Natural killer cell (primary cell): ENCODE results near the gene PRDM4. TPM values are rescaled to one million over a fixed set of nuclear protein-coding genes. Genes with fewer than 3 reads are reported as not detected.
A peak's percentile ranks its signal among the peaks of the same experiment; 100 is the strongest.

Experiments
- ATAC-seq, 3 donors: fragments of 150-1000 bp in 2 of 3; fragments of 200-7000 bp in 1 of 3; cut with Tn5 transposase; 1 replicate in 1 of 3; 2 replicates in 2 of 3; pipeline ENCODE4 v1.10.0; 2021; ENCODE audit warnings: mild to moderate bottlenecking in 2 of 3, moderate library complexity in 2 of 3
- DNase-seq, 2 donors: peaks; one replicate each; pipeline versions ENCODE4 v3.0.0 to v3.0.0-alpha.2; 2013 to 2021; ENCODE audit warnings: mixed read lengths in 1 of 2
- H3K27ac ChIP-seq: one replicate; pipeline ENCODE4 v1.5.1; 2013; ENCODE audit warnings: mild to moderate bottlenecking, low read length
- H3K27me3 ChIP-seq: one replicate; pipeline ENCODE4 v1.6.1; 2013; ENCODE audit warnings: low read length; ENCODE audit not compliant: control insufficient read depth, insufficient read depth
- H3K36me3 ChIP-seq: one replicate; pipeline ENCODE4 v1.6.1; 2013; ENCODE audit warnings: low read length; ENCODE audit not compliant: control insufficient read depth, insufficient read depth
- H3K4me1 ChIP-seq: one replicate; pipeline ENCODE4 v1.6.1; 2013; ENCODE audit warnings: low read length; ENCODE audit not compliant: control insufficient read depth, insufficient read depth
- H3K4me3 ChIP-seq: one replicate; pipeline ENCODE4 v1.5.1; 2013; ENCODE audit warnings: low read length
- H3K9me3 ChIP-seq: one replicate; pipeline ENCODE4 v1.6.1; 2013; ENCODE audit warnings: low read length; ENCODE audit not compliant: control insufficient read depth, insufficient read depth
- H3K27ac Mint-ChIP-seq, 2 donors: one replicate each; pipeline ENCODE4 v1.8.0; 2022; ENCODE audit warnings: mild to moderate bottlenecking in 2 of 2, mixed read lengths in 2 of 2, moderate library complexity in 1 of 2
- H3K27me3 Mint-ChIP-seq, 2 donors: one replicate each; pipeline ENCODE4 v1.8.0; 2022; ENCODE audit warnings: low read depth in 2 of 2, mixed read lengths in 2 of 2
- H3K36me3 Mint-ChIP-seq: one replicate; pipeline ENCODE4 v1.8.0; 2022; ENCODE audit warnings: mixed read lengths
- H3K4me1 Mint-ChIP-seq, 2 donors: one replicate each; pipeline ENCODE4 v1.8.0; 2022; ENCODE audit warnings: mixed read lengths in 2 of 2
- H3K4me3 Mint-ChIP-seq: one replicate; pipeline ENCODE4 v1.8.0; 2022; ENCODE audit warnings: mild to moderate bottlenecking, moderate library complexity, mixed read lengths
- H3K9me3 Mint-ChIP-seq, 2 donors: one replicate each; pipeline ENCODE4 v1.8.0; 2022; ENCODE audit warnings: mixed read lengths in 2 of 2
- WGBS: methylation state at CpG from one replicate; pipeline ENCODE4 v1.1.7; 2013; ENCODE audit warnings: missing lambda C conversion rate; ENCODE audit not compliant: insufficient coverage; 5-methylcytosine and 5-hydroxymethylcytosine counted together
- intact Hi-C: fragments of 100-400 bp; cut with micrococcal nuclease; formaldehyde crosslinking; loops from one replicate; pipeline ENCODE4 v1.14.2; 2022
- total RNA-seq, 4 donors: library from RNA; stranded (reverse); fragments of 120-200 nt in 1 of 4; gene quantifications; one replicate each; pipeline versions ENCODE4 v1.2.3 to v1.2.4, GENCODE V29; 2013 to 2022
- TF ChIP-seq, protein P1 (sequence below): fragments of 200-600 bp; IDR thresholded peaks from one replicate; pipeline ENCODE4 v1.8.0; 2022; ENCODE audit warnings: antibody characterized with exemption

The PRDM4 gene
- total RNA-seq, 3 donors from 2014 or later (not counting 1 experiment from before 2014, with no cell fraction given): 37.0 to 49.5 (median 40.5) TPM

DNA sequence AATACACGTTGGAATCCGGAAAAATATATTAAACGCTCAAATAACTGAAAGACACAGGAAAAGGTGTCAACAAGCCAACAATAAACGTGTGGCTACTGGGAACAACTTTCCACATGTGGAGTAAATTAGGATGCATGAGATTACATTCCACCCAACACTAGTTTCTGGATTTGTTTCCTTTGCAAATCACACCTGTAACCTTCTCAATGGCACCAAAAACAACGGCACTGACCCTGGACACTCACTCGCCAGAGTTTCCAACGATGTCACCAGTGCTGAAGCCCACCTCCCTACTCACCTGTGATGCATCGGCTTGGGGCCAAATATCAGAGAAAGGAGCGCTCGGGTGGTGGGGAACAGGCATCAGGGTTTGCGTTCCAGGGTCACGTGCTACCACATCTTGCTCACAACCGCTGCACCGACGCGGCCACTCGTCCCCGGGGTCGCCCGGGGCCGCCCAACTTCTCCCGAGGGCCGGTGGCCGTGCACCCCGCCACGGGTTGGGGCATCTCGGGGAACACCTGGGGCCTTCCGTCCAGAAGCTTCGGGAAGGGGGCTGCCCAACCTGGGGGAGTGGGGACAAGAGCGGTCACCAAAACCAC is 629 bp downstream of the PRDM4 start:
- Mint-ChIP-seq H3K4me3 (peak overlapping the region; percentile 89), H3K36me3 (no peaks in the 10 kb centered on the region), H3K27me3 (no peaks in the 10 kb centered on the region), H3K4me1 (peaks cover 29 to 32% of the 10 kb centered on the region in 2 donors), H3K27ac (peak overlapping the region; percentile 86 to 90), H3K9me3 (no peaks in the 10 kb centered on the region)
- 2% methylated on average over 30 of the region's 30 CpGs for WGBS
- Histone ChIP-seq H3K27ac (peak overlapping the region; percentile 54), H3K36me3 (peaks cover 23% of the 10 kb centered on the region), H3K27me3 (no peaks in the 10 kb centered on the region), H3K4me3 (peak overlapping the region; percentile 72), H3K9me3 (no peaks in the 10 kb centered on the region), H3K4me1 (peaks cover 15% of the 10 kb centered on the region)
- DNase-seq (peak; percentile 39 to 60), ATAC-seq (peak; percentile 2 to 9 (median 5))
- intact Hi-C loops: loop anchor here (2.0 kb wide), 1 partner anchor 754 kb away; the partner anchor contains the start of gene FICD
- TF ChIP-seq, protein P1, sequence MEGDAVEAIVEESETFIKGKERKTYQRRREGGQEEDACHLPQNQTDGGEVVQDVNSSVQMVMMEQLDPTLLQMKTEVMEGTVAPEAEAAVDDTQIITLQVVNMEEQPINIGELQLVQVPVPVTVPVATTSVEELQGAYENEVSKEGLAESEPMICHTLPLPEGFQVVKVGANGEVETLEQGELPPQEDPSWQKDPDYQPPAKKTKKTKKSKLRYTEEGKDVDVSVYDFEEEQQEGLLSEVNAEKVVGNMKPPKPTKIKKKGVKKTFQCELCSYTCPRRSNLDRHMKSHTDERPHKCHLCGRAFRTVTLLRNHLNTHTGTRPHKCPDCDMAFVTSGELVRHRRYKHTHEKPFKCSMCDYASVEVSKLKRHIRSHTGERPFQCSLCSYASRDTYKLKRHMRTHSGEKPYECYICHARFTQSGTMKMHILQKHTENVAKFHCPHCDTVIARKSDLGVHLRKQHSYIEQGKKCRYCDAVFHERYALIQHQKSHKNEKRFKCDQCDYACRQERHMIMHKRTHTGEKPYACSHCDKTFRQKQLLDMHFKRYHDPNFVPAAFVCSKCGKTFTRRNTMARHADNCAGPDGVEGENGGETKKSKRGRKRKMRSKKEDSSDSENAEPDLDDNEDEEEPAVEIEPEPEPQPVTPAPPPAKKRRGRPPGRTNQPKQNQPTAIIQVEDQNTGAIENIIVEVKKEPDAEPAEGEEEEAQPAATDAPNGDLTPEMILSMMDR: no peak

DNA sequence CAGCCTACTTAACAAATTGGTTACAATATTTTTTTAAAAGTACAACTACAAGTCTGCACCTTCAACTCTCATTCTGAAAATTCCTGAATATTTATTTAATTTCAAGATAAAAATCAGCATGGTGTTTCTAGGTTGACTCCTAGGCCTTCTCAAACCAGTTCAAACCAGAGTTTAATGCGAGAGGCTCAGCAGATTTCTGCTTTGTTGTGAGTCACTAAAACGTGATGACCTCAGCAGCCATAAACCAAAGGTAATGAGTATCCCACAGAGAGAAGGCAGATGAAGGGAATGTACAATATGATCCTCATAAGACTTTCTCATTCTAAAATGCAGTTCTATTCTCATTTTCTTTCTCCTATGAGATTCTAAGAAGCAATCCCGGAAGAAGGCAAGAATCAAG is 1.5 kb downstream of the PRDM4 start:
- WGBS: 67% methylated on average over 1 of the region's 3 CpGs
- Mint-ChIP-seq H3K27ac (peak overlapping the region; percentile 86 to 90), H3K4me3 (peak overlapping the region; percentile 89)

DNA sequence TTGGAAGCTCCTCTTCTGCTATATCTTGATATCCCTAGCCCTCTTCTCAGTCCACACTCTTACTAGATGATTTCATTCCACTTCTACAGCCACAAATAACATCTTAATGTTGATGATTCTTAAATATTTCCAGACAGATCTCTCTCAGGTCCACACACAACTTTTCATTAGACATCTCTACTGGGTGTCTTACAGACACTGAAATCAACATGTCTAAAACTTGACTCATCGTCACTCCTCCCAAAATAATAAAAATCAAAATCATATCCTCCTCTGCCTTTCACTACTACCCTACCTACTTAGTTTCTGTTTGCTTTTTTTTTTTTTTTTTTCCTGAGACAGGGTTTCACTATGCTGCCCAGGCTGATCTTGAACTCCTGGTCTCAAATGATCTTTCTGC is 11.9 kb downstream of the PRDM4 start:
- H3K4me1 ChIP-seq: no peaks in the 10 kb centered on the region
- DNase-seq (no peak), ATAC-seq (no peak)
- Mint-ChIP-seq H3K4me1 (no peaks in the 10 kb centered on the region), H3K27me3 (no peaks in the 10 kb centered on the region), H3K4me3 (no peak overlapping the region), H3K36me3 (peaks cover 16% of the 10 kb centered on the region), H3K9me3 (no peaks in the 10 kb centered on the region), H3K27ac (no peak overlapping the region)
- no peak overlapping the region for H3K27ac ChIP-seq
- TF ChIP-seq, protein P1: no peak
- no peaks in the 10 kb centered on the region for H3K9me3 ChIP-seq
- H3K36me3 ChIP-seq: peaks cover 75% of the 10 kb centered on the region
- WGBS: 100% methylated on average over 1 of the region's 1 CpG
- intact Hi-C loops: no loop called here
- no peaks in the 10 kb centered on the region for H3K27me3 ChIP-seq
- no peak overlapping the region for H3K4me3 ChIP-seq

More for the DNA sequence above, 1.5 kb downstream of the PRDM4 start:
- Histone ChIP-seq H3K4me3 (no peak overlapping the region), H3K27ac (no peak overlapping the region), H3K9me3 (no peaks in the 10 kb centered on the region), H3K4me1 (peaks cover 15% of the 10 kb centered on the region), H3K27me3 (no peaks in the 10 kb centered on the region), H3K36me3 (peaks cover 32% of the 10 kb centered on the region)
- DNase-seq (peak in 1 of 2 donors; percentile 37), ATAC-seq (no peak)
- intact Hi-C loops: no loop called here
- Mint-ChIP-seq H3K27me3 (no peaks in the 10 kb centered on the region), H3K4me1 (peaks cover 29 to 32% of the 10 kb centered on the region in 2 donors), H3K36me3 (no peaks in the 10 kb centered on the region), H3K9me3 (no peaks in the 10 kb centered on the region)
- TF ChIP-seq, protein P1: no peak

DNA sequence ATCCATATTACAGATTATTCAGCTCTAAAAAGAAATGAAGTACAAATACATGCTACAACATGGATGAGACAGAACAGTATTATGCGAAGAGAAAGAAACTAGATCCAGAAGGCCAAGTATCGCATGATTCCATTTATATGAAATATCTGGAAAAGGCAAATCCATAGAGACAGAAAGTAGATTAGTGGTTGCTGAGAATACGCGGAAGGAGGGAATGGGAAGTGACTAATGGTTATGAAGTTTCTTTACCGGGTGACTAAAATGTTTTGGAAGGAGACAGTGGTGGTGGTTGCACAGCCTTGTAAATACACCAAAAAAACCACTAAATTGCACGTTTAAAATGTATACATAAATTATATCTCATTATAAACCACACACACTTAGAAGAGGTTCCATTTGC is 12.5 kb downstream of the PRDM4 start:
- no peak for ATAC-seq
- H3K36me3 Mint-ChIP-seq: peaks cover 17% of the 10 kb centered on the region
- H3K4me3 Mint-ChIP-seq: no peak overlapping the region
- Histone ChIP-seq H3K27me3 (no peaks in the 10 kb centered on the region), H3K9me3 (no peaks in the 10 kb centered on the region), H3K4me1 (no peaks in the 10 kb centered on the region), H3K4me3 (no peak overlapping the region), H3K36me3 (peaks cover 75% of the 10 kb centered on the region), H3K27ac (no peak overlapping the region)
- no peaks in the 10 kb centered on the region for H3K27me3 Mint-ChIP-seq
- no peaks in the 10 kb centered on the region for H3K4me1 Mint-ChIP-seq
- WGBS: 79% methylated on average over 5 of the region's 6 CpGs
- no peak for DNase-seq
- TF ChIP-seq, protein P1: no peak
- H3K27ac Mint-ChIP-seq: no peak overlapping the region
- intact Hi-C loops: no loop called here
- no peaks in the 10 kb centered on the region for H3K9me3 Mint-ChIP-seq
